Measurements from ENCODE around the gene CDC42BPG. TPM values are rescaled to one million over a fixed set of nuclear protein-coding genes. Genes with fewer than 3 reads are reported as not detected.

Gene CDC42BPG
- total and polyA plus RNA-seq, 3 donors from 2014 or later, result 5.3 to 9.2 (median 7.6) TPM

- peak; percentile 44 for DNase-seq
- no peaks in the 10 kb centered on the region for H3K27me3 ChIP-seq
- peak overlapping the region in 1 of 2 donors; percentile 75 for H3K27ac ChIP-seq
- H3K4me1 ChIP-seq, result peaks cover 43% of the 10 kb centered on the region
- no peak for TF ChIP-seq POLR2A (IDR thresholded peaks at IDR 0.05)
- TF ChIP-seq, protein P1, sequence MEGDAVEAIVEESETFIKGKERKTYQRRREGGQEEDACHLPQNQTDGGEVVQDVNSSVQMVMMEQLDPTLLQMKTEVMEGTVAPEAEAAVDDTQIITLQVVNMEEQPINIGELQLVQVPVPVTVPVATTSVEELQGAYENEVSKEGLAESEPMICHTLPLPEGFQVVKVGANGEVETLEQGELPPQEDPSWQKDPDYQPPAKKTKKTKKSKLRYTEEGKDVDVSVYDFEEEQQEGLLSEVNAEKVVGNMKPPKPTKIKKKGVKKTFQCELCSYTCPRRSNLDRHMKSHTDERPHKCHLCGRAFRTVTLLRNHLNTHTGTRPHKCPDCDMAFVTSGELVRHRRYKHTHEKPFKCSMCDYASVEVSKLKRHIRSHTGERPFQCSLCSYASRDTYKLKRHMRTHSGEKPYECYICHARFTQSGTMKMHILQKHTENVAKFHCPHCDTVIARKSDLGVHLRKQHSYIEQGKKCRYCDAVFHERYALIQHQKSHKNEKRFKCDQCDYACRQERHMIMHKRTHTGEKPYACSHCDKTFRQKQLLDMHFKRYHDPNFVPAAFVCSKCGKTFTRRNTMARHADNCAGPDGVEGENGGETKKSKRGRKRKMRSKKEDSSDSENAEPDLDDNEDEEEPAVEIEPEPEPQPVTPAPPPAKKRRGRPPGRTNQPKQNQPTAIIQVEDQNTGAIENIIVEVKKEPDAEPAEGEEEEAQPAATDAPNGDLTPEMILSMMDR (IDR thresholded peaks at IDR 0.05), result no peak
- WGBS, 2 donors, result 25 to 31% methylated on average over 13 to 14 of the region's 14 CpGs
- intact Hi-C loops (cut with DNase I; ENCODE audit: low total_unique reads), result no loop called here
- H3K4me3 ChIP-seq, result peak overlapping the region; percentile 84 to 91
- no peaks in the 10 kb centered on the region for H3K9me3 ChIP-seq
- no peaks in the 10 kb centered on the region for H3K36me3 ChIP-seq (ENCODE audit: low read depth, missing control alignments)
Observed at GRCh38 chr11:64876835-64877341, 32.4 kb upstream of the CDC42BPG start.

- WGBS, 2 donors, result 46 to 52% methylated on average over 10 to 11 of the region's 11 CpGs
- Histone ChIP-seq H3K4me3 (no peak overlapping the region), H3K9me3 (no peaks in the 10 kb centered on the region), H3K36me3 (ENCODE audit: low read depth, missing control alignments) (no peaks in the 10 kb centered on the region), H3K27me3 (no peaks in the 10 kb centered on the region), H3K27ac (no peak overlapping the region), H3K4me1 (peaks cover 43% of the 10 kb centered on the region)
- DNase-seq, result no peak
- intact Hi-C loops (cut with DNase I; ENCODE audit: low total_unique reads), result no loop called here
- TF ChIP-seq, protein P1 (IDR thresholded peaks at IDR 0.05), result no peak
- TF ChIP-seq POLR2A (IDR thresholded peaks at IDR 0.05), result no peak
Observed at GRCh38 chr11:64876229-64876750, 31.8 kb upstream of the CDC42BPG start.

- 75 to 82% methylated on average over 17 of the region's 17 CpGs for WGBS, 2 donors
- peaks cover 46% of the 10 kb centered on the region for H3K4me1 ChIP-seq
- DNase-seq, result no peak
- H3K27me3 ChIP-seq, result no peaks in the 10 kb centered on the region
- no peak overlapping the region for H3K4me3 ChIP-seq
- TF ChIP-seq, protein P1 (IDR thresholded peaks at IDR 0.05), result no peak
- no peak for TF ChIP-seq POLR2A (IDR thresholded peaks at IDR 0.05)
- H3K9me3 ChIP-seq, result no peaks in the 10 kb centered on the region
- peak overlapping the region in 1 of 2 donors; percentile 19 for H3K27ac ChIP-seq
- no peaks in the 10 kb centered on the region for H3K36me3 ChIP-seq (ENCODE audit: low read depth, missing control alignments)
- intact Hi-C loops (cut with DNase I; ENCODE audit: low total_unique reads), result no loop called here
Observed at GRCh38 chr11:64875369-64876228, 31.1 kb upstream of the CDC42BPG start.

DNA sequence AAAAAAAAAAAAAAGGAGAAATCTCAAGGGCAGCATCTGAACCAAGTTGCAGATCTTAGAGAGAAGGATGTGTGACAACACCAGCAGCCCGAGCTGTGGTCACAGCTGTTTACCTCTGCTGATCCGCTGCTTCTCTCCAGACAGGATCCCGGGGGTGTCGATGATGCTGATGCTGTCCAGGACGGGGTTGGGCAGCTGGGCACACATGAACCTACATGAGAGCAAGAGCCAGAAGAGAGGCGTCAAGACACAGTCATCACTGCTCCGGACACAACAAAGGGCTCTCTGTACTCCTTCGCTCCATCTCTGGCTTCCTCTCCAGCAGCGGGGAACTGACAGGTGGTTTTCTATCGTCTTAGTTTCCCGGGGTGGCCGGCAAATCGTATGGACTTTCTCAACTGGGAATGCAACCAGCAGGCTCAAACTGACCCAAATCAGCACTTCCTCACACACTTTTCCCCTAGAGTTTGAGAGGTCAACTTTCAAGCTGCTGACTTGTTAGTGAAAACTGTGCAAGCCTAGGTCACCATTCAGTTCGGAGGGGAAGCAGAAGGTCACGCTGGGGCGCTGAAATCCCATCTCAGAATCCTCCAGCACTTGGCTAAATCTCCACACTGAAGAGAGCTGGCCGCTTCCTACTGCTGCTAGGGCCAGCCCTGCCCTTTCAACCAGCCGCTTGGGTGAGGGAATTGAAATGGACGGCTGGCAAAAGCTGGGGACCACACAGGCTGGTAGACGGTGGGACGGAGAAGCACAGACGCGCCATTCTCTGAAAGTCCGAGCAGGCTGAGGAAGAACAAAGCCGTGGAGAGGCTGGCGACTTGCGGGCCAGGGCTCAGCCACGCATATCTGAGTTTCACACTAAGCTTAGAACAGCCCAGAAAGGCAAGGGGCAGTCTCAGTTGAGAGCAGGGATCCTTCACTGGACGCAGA, 30.1 kb upstream of the CDC42BPG start:
- intact Hi-C loops (cut with DNase I; ENCODE audit: low total_unique reads), result no loop called here

More for the DNA sequence above, 30.1 kb upstream of the CDC42BPG start:
- Histone ChIP-seq H3K4me3 (no peak overlapping the region), H3K27ac (no peak overlapping the region), H3K4me1 (peaks cover 47% of the 10 kb centered on the region), H3K9me3 (no peaks in the 10 kb centered on the region), H3K36me3 (ENCODE audit: low read depth, missing control alignments) (no peaks in the 10 kb centered on the region), H3K27me3 (no peaks in the 10 kb centered on the region)
- 75 to 91% methylated on average over 28 to 29 of the region's 29 CpGs for WGBS, 2 donors
- DNase-seq, result peak; percentile 49
- no peak for TF ChIP-seq POLR2A (IDR thresholded peaks at IDR 0.05)
- TF ChIP-seq, protein P1 (IDR thresholded peaks at IDR 0.05), result no peak
